Measurements from ENCODE around the gene SLC24A5.
A peak's percentile ranks its signal among the peaks of the same experiment; 100 is the strongest.

Gene SLC24A5

GRCh38 chr15:48186271-48186670, 65.5 kb downstream of the SLC24A5 start:
- Mint-ChIP-seq H3K4me1 (ENCODE audit: low read depth) (no peaks in the 10 kb centered on the region), H3K27me3 (ENCODE audit: low read depth) (peaks cover 29% of the 10 kb centered on the region), H3K9me3 (no peaks in the 10 kb centered on the region), H3K4me3 (no peak overlapping the region), H3K27ac (no peak overlapping the region), H3K36me3 (ENCODE audit: low read depth) (no peaks in the 10 kb centered on the region)

GRCh38 chr15:48190932-48191573, 70.3 kb downstream of the SLC24A5 start:
- H3K4me3 Mint-ChIP-seq = peak overlapping the region; percentile 39
- H3K27ac Mint-ChIP-seq = no peak overlapping the region
- no peaks in the 10 kb centered on the region for H3K9me3 Mint-ChIP-seq
- no peaks in the 10 kb centered on the region for H3K36me3 Mint-ChIP-seq (ENCODE audit: low read depth)
- H3K27me3 Mint-ChIP-seq (ENCODE audit: low read depth) = peaks cover 40% of the 10 kb centered on the region
- H3K4me1 Mint-ChIP-seq (ENCODE audit: low read depth) = peaks cover 3% of the 10 kb centered on the region

DNA sequence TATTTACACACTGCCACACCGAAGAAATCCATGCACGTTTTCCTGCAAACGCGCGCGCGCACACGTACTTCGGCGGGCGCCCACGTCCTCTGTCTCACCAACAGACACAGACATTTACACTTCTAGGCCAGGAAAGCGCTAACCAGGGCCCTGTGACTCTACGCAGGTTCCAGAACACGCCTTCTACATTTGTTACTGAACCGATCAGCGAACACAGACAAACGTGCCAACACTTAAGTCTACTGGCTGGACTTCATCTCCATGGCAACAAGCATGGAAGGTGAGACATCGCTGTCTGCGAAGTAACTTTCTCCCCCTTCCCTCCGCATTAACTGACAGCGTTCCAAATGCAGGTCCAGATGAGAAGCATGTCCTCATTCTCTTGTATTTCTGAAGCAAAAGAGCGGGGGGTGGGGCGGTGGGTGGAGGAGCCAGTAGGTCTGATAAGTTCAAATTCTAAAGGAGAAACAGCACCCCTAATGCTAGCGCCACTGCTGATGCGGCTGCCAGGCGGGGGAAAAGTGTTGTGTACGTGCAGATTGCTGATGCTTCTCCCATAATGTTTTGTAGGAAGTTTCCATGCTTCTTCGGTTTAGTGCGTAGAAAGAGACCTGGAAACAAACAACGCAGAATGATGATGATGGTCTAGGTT, 70.9 kb downstream of the SLC24A5 start, which contains the start of gene CTXN2:
Gene CTXN2 (plus strand): TSS at position 92 of the 652 bp plus-strand sequence. CDS start 9,636 bp downstream, outside the sequence.
- Mint-ChIP-seq H3K36me3 (ENCODE audit: low read depth) (no peaks in the 10 kb centered on the region), H3K9me3 (no peaks in the 10 kb centered on the region), H3K27me3 (ENCODE audit: low read depth) (peaks cover 44% of the 10 kb centered on the region), H3K4me3 (peak within 1 kb of the TSS; percentile 39), H3K27ac (no peak within 1 kb of the TSS), H3K4me1 (ENCODE audit: low read depth) (peaks cover 3% of the 10 kb centered on the region)

All from T-helper 1 cell treated with Interleukin-12 subunit alpha and Interleukin-12 subunit beta and Interleukin-4 antibody, amounts not matched to agents 30 μg/mL and 1 μg/mL, for 36 hours (primary cell).